Activated naive CD4-positive, alpha-beta T cell treated with anti-CD3 and anti-CD28 coated beads, Interleukin-2, amount 50 U/mL, for 24 hours (primary cell): ENCODE measurements around the gene GPNMB.
"Not testable (repeated sequence)": the region's sequence is repeated elsewhere in the genome, so short reads cannot be mapped to it uniquely, and the experiment has no call there.

Experiments
- H3K27ac Mint-ChIP-seq: one replicate; pipeline ENCODE4 v1.8.0; 2021; ENCODE audit warnings: mild to moderate bottlenecking, mixed read lengths
- H3K27me3 Mint-ChIP-seq: one replicate; pipeline ENCODE4 v1.8.0; 2021; ENCODE audit warnings: mixed read lengths
- H3K36me3 Mint-ChIP-seq: one replicate; pipeline ENCODE4 v1.8.0; 2021; ENCODE audit warnings: mixed read lengths
- H3K4me1 Mint-ChIP-seq: one replicate; pipeline ENCODE4 v1.8.0; 2021; ENCODE audit warnings: mixed read lengths
- H3K4me3 Mint-ChIP-seq: one replicate; pipeline ENCODE4 v1.8.0; 2021; ENCODE audit warnings: mild to moderate bottlenecking, mixed read lengths
- H3K9me3 Mint-ChIP-seq: one replicate; pipeline ENCODE4 v1.8.0; 2021; ENCODE audit warnings: mixed read lengths

GPNMB gene

DNA sequence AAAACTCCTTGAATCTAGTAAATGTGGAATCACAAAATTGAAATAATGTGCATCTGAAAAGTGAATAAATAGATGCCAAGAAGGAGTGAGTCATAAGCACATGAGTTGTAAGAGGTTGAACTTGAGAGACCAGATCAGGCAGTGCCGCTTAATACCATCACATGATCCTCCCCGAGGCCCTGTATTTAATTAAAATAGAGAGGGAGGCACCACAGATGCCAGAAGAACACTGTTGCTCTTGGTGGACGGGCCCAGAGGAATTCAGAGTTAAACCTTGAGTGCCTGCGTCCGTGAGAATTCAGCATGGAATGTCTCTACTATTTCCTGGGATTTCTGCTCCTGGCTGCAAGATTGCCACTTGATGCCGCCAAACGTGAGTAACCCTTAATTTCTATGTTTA lies at the start of gene GPNMB:
Gene GPNMB (plus strand): TSS at position 221 of the 400 bp plus-strand sequence. CDS start 83 bp downstream, at position 304.
- H3K36me3 Mint-ChIP-seq = no peaks in the 10 kb centered on the region
- H3K27me3 Mint-ChIP-seq = peaks cover 43% of the 10 kb centered on the region
- no peak within 1 kb of the TSS for H3K27ac Mint-ChIP-seq
- peaks cover 4% of the 10 kb centered on the region for H3K4me1 Mint-ChIP-seq
- no peak within 1 kb of the TSS for H3K4me3 Mint-ChIP-seq
- H3K9me3 Mint-ChIP-seq = peaks cover 2% of the 10 kb centered on the region

DNA sequence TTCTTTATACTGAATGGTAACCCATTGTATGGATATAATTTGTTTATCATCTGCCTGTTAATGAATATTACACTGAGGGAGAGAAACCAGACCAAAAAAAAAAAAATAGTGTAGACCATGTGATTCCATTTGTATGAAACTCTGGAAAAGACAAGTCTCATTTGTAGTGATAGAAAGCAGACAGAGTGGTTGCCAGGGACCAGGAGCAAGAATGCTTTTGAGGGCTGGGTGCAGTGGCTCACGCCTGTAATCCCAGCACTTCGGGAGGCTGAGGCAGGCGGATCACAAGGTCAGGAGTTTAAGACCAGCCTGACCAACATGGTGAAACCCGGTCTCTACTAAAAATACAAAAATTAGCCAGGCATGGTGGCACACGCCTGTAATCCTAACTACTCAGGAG lies 48.8 kb upstream of the GPNMB start:
- peaks cover 22% of the 10 kb centered on the region for H3K36me3 Mint-ChIP-seq
- not testable (repeated sequence) for H3K4me3 Mint-ChIP-seq, H3K4me1 Mint-ChIP-seq, H3K27ac Mint-ChIP-seq, H3K9me3 Mint-ChIP-seq, H3K27me3 Mint-ChIP-seq

DNA sequence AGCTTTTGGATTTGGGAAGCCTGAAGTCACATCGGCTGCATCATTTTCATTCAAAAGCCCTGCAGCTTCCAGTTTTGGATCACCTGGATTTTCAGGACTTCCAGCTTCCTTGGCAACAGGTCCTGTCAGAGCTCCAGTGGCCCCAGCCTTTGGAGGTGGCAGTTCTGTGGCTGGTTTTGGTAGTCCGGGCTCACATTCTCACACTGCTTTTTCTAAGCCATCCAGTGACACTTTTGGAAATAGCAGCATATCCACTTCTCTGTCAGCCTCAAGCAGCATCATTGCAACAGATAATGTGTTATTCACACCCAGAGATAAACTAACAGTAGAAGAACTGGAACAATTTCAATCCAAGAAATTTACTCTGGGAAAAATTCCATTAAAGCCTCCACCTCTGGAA lies 46.2 kb upstream of the GPNMB start:
- Mint-ChIP-seq H3K36me3 (peaks cover 28% of the 10 kb centered on the region), H3K27ac (no peak overlapping the region), H3K9me3 (no peaks in the 10 kb centered on the region), H3K4me1 (peaks cover 1% of the 10 kb centered on the region), H3K4me3 (no peak overlapping the region), H3K27me3 (peaks cover 3% of the 10 kb centered on the region)

DNA sequence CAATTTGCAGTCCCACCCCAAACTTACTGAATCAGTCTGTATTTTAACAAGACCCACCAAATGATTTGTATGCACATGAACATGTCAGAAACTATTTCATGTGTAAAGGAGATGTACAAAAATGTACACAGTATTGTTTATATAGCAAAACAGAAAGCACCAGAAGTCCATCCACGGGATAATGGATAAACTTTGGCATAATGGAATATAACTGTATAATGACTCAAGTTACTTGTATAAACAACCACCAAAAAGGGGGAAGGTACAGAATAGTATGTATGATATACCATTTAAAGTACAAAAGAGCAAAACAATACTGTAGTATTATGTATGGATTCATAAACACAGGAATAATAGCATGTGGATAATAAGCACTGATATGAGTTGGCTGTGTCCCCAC lies 42.3 kb upstream of the GPNMB start:
- peaks cover 14% of the 10 kb centered on the region for H3K27me3 Mint-ChIP-seq
- no peaks in the 10 kb centered on the region for H3K9me3 Mint-ChIP-seq
- peaks cover 5% of the 10 kb centered on the region for H3K4me1 Mint-ChIP-seq
- peaks cover 23% of the 10 kb centered on the region for H3K36me3 Mint-ChIP-seq
- no peak overlapping the region for H3K4me3 Mint-ChIP-seq
- H3K27ac Mint-ChIP-seq = no peak overlapping the region

DNA sequence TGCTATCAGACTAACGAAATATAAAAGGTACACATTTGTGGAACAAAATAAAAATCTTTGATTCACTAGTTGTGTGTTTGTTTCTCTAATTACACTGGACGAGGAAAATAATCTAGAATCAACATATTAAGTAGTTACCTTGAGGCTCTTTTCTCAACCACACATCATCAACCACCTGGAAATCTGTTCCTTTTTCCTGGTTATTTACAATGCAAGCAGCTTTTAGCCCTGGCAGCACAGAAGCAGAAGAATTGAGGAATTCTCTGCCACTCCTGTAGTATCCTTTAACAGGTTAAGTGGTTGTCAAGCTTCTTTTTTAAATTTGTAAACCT lies 41.0 kb upstream of the GPNMB start:
- no peaks in the 10 kb centered on the region for H3K9me3 Mint-ChIP-seq
- peaks cover 17% of the 10 kb centered on the region for H3K27me3 Mint-ChIP-seq
- H3K4me3 Mint-ChIP-seq = peak overlapping the region; percentile 64
- peaks cover 5% of the 10 kb centered on the region for H3K4me1 Mint-ChIP-seq
- H3K27ac Mint-ChIP-seq = no peak overlapping the region
- H3K36me3 Mint-ChIP-seq = peaks cover 16% of the 10 kb centered on the region

DNA sequence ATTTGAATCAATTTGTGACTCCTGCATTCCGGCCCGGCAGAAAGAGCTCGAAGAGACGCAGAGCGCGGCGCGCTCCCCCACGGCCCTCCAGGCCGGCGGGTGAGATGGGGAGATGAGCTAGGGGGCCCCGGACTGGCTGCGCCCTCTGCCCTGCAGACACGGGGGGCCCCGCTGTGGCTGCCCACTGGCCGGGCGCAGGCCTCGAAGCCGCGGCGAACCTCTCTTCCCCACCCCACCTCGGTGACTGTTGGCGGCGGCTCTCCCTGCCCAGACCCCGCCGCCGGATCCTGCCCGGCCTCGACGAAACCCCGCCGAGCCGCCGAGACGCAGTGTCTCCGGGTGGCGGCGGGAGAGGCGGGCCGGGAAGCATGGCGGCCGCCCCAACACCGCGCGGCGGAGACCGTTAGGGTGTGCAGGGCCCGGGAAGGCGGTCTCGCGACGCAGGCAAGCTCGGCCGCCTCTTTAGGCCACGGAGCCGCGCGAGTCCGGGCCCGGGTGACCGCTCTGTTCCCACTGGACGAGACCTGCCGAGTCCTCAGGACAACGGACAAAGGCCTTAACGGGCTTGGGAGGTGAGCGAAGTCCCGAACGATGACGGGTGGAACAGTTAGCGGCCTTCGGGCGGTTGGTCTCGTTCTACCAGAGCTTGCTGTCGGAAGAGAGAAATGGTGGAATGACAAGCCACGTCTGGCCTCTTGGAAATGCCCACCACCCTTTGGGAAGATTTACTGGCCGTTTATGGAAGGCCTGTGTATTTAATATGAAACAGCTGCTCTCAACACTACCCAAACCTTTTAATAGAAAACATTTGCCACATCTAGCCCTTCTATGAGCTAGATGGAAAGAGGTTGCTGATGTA lies 40.4 kb upstream of the GPNMB start:
- H3K27ac Mint-ChIP-seq = no peak overlapping the region
- peaks cover 5% of the 10 kb centered on the region for H3K4me1 Mint-ChIP-seq
- peaks cover 17% of the 10 kb centered on the region for H3K27me3 Mint-ChIP-seq
- peak overlapping the region; percentile 64 for H3K4me3 Mint-ChIP-seq
- H3K36me3 Mint-ChIP-seq = peaks cover 16% of the 10 kb centered on the region
- no peaks in the 10 kb centered on the region for H3K9me3 Mint-ChIP-seq

DNA sequence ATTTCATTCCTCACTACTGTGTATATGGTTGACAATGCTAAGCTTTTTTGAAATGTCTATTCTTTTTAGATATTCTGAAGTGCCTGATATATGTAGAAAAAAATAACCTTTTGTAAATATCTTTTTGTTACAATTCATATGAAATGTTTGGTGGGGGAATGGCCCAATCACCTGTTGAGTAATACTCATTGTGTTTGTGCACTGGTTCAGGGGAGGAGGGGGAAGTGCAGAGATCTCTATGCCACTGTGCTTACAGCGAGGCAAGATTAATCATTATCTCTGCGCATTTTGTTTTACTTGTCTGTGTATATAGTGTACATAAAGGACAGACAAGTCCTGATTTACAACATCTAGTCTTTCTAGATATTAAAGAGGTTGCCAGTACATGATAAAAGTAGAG lies 39.6 kb upstream of the GPNMB start:
- H3K27ac Mint-ChIP-seq = no peak overlapping the region

DNA sequence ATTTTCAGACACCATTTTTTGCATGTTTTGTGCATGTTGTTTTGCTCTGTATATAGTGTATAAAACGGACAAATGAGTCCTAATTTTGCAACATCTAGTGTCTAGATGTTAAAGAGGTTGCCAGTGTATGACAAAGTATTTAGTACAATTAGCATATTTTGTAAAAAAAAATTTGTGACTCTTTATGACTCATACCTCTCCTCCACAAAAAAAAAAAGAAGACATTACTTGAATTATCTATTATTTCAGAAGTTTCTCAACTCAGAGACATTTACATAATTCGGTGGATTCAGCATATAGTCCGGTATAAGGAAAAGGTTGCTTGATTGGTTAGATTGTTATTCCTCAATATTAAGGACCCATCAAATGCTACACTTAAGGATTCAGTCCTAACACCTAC lies 38.7 kb upstream of the GPNMB start:
- Mint-ChIP-seq H3K9me3 (no peaks in the 10 kb centered on the region), H3K4me3 (no peak overlapping the region), H3K4me1 (peaks cover 5% of the 10 kb centered on the region), H3K27me3 (peaks cover 17% of the 10 kb centered on the region), H3K27ac (no peak overlapping the region), H3K36me3 (peaks cover 10% of the 10 kb centered on the region)

More for the DNA sequence above, 39.6 kb upstream of the GPNMB start:
- H3K36me3 Mint-ChIP-seq = peaks cover 10% of the 10 kb centered on the region
- peaks cover 17% of the 10 kb centered on the region for H3K27me3 Mint-ChIP-seq
- peaks cover 5% of the 10 kb centered on the region for H3K4me1 Mint-ChIP-seq
- no peaks in the 10 kb centered on the region for H3K9me3 Mint-ChIP-seq
- H3K4me3 Mint-ChIP-seq = no peak overlapping the region

DNA sequence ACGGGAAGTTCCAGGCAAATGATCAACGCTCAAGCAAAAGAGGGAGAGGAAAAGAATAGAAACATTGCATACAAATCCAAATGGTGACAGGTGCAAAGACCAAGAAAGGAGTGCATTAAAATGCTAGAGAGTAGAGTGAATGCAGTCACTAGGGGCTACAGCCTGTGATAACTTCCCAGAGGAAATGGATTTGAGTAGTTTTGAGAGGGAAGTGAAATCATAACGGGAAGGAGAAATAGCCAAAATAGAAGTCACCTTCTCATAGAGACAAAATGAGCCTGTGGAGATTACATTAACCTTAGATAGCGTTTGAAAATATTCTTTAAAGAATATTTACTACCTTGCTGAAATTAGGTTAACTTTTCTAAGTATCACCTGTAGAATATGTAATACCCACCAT lies 38.3 kb upstream of the GPNMB start:
- Mint-ChIP-seq H3K36me3 (peaks cover 10% of the 10 kb centered on the region), H3K27ac (no peak overlapping the region), H3K4me3 (no peak overlapping the region)

DNA sequence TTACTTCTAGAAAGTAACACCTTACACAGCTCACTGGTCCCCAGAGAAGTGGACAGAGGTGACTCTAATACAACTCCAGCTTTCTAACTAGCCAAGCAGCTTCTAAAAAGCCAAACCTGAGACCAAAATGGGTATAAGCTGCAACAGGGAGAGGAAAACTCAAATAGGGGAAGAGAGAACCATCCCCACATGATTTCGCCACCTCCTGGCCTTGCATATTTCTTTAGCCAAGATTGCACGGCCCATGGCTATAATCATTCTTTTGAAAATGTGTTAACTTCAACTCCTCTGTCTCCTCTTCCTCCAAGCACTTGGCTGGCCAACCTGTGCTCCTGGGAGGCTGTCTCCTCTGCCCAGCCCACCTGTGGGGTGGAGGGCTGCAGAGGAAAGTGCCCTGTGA lies 36.1 kb upstream of the GPNMB start:
- Mint-ChIP-seq H3K4me1 (peaks cover 2% of the 10 kb centered on the region), H3K27me3 (peaks cover 12% of the 10 kb centered on the region), H3K27ac (no peak overlapping the region), H3K9me3 (no peaks in the 10 kb centered on the region), H3K36me3 (peaks cover 2% of the 10 kb centered on the region), H3K4me3 (no peak overlapping the region)

More for the DNA sequence above, 38.3 kb upstream of the GPNMB start:
- no peaks in the 10 kb centered on the region for H3K9me3 Mint-ChIP-seq
- H3K27me3 Mint-ChIP-seq = peaks cover 17% of the 10 kb centered on the region
- H3K4me1 Mint-ChIP-seq = peaks cover 5% of the 10 kb centered on the region

DNA sequence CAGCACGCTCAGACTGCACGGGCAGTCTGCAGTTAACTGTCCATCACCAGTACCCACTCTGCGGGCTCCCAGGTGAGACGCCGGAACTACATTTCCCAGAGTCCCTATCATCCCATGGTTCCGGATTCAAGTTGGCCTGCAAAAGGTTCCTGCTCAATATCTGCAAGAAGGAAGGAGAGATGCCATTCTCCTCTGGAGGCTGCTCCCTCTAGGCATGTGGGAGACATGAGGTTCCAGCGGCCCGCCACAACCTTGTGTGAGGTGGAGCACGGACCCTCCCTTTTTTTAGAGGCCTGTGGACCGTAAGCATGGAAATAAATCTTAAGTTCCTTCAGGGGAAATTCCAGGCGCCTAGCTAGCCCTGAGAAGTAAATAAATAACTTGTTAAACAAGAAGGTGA lies 35.0 kb upstream of the GPNMB start:
- H3K4me1 Mint-ChIP-seq = no peaks in the 10 kb centered on the region
- H3K9me3 Mint-ChIP-seq = no peaks in the 10 kb centered on the region
- H3K27ac Mint-ChIP-seq = no peak overlapping the region
- no peak overlapping the region for H3K4me3 Mint-ChIP-seq
- peaks cover 9% of the 10 kb centered on the region for H3K27me3 Mint-ChIP-seq
- H3K36me3 Mint-ChIP-seq = no peaks in the 10 kb centered on the region

DNA sequence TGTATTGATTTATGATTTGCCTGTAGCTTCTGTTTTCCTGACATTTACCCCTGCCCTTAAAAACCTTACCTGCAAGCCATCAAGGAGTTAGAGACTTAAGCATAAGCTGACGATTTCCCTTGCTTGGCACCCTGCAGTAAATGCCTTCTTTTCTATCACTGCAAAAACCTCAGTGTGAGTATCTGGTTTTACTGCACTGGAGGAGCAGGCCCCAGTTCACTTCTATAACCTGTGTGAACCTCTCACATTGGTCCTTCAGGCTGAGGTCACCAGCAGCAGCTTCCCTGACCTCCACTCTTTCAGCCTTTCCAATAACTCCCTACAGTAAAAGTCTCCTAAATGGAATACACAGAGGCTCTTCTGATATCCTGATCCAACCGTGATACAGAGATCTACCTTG lies 34.2 kb upstream of the GPNMB start:
- Mint-ChIP-seq H3K27ac (no peak overlapping the region), H3K36me3 (no peaks in the 10 kb centered on the region), H3K9me3 (no peaks in the 10 kb centered on the region), H3K4me3 (no peak overlapping the region), H3K27me3 (peaks cover 6% of the 10 kb centered on the region), H3K4me1 (no peaks in the 10 kb centered on the region)

DNA sequence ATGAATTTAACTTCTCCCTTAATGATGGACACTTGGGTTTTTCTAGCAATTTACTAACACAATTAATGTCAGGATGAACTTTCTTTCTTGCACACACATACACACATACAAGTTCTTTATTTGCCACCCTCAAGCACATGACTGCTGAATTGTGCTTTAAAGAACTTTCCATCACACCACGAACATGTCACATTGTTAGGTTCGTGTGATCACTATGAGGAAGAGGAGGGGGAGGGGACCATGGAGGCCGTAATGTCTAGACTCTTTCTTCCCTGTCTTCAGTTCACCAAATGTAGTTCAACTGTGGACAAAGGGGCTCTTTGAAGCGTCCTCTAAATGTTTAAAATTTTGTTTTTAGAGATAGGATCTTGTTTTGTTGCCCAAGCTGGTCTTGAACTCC lies 33.7 kb upstream of the GPNMB start:
- H3K4me1 Mint-ChIP-seq = no peaks in the 10 kb centered on the region

DNA sequence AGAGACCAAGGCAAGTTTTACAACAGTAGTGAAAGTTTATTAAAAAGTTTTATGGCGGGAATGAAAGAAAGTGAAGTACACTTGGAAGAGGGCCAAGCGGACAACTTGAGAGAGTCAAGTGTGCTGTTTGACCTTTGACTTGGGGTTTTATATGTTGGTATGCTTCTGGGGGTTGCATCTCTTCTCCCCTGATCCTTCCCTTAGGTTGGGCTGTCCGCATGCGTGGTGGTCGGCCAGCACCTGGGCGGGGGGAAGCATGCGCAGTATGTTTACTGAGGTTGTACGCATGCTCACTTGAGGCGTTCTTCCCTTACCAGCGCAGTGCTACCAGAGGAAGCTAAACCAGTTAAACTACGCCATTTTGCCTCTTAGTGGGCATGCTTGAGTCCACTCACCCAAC lies 32.8 kb upstream of the GPNMB start:
- H3K4me1 Mint-ChIP-seq = no peaks in the 10 kb centered on the region
- no peak overlapping the region for H3K4me3 Mint-ChIP-seq
- no peaks in the 10 kb centered on the region for H3K36me3 Mint-ChIP-seq
- H3K27me3 Mint-ChIP-seq = peaks cover 3% of the 10 kb centered on the region
- no peaks in the 10 kb centered on the region for H3K9me3 Mint-ChIP-seq
- H3K27ac Mint-ChIP-seq = no peak overlapping the region

More for the DNA sequence above, 33.7 kb upstream of the GPNMB start:
- no peak overlapping the region for H3K4me3 Mint-ChIP-seq
- H3K27ac Mint-ChIP-seq = no peak overlapping the region
- peaks cover 6% of the 10 kb centered on the region for H3K27me3 Mint-ChIP-seq
- no peaks in the 10 kb centered on the region for H3K9me3 Mint-ChIP-seq
- H3K36me3 Mint-ChIP-seq = no peaks in the 10 kb centered on the region

DNA sequence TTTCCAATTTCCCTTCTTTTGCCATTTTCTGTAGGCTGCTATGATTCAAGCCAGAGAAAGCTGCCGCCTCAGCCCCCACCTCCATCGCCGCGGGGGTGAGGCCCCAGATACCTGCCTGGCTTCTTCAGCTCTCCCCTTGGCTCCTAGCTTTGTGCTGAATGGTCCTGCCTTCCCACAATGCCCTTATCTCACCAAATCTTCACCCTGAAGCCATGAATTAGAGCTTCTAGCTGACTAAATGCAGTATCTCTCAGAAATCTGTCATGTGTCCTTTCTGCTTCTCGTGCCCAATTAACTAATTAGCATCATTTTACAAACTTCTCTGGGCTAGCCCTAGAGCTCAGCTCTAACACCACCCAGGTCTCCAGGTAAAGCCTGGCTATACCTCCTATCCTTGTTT lies 32.2 kb upstream of the GPNMB start:
- no peak overlapping the region for H3K27ac Mint-ChIP-seq
- H3K36me3 Mint-ChIP-seq = no peaks in the 10 kb centered on the region
- H3K4me1 Mint-ChIP-seq = no peaks in the 10 kb centered on the region
- H3K9me3 Mint-ChIP-seq = no peaks in the 10 kb centered on the region
- H3K4me3 Mint-ChIP-seq = no peak overlapping the region
- peaks cover 1% of the 10 kb centered on the region for H3K27me3 Mint-ChIP-seq

DNA sequence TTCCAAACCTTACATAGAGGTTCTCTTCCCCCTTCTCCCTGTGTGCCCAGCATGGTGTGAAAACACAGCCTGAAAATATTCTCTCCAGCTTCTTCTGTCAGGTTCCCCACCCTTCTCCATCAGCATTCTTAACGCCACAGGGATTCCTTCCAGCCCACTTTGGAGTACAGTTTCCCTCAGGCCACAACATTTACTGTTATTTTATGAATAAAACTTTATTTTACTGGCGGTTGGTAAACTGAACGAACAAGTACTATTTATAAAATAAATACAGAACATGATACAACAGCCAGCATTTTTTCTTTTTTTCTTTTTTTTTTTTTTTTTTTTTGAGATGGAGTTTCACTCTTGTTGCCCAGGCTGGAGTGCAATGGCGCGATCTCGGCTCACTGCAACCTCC lies 31.6 kb upstream of the GPNMB start:
- no peaks in the 10 kb centered on the region for H3K4me1 Mint-ChIP-seq
- no peak overlapping the region for H3K4me3 Mint-ChIP-seq
- H3K27me3 Mint-ChIP-seq = no peaks in the 10 kb centered on the region
- no peaks in the 10 kb centered on the region for H3K36me3 Mint-ChIP-seq
- H3K9me3 Mint-ChIP-seq = no peaks in the 10 kb centered on the region
- H3K27ac Mint-ChIP-seq = no peak overlapping the region

DNA sequence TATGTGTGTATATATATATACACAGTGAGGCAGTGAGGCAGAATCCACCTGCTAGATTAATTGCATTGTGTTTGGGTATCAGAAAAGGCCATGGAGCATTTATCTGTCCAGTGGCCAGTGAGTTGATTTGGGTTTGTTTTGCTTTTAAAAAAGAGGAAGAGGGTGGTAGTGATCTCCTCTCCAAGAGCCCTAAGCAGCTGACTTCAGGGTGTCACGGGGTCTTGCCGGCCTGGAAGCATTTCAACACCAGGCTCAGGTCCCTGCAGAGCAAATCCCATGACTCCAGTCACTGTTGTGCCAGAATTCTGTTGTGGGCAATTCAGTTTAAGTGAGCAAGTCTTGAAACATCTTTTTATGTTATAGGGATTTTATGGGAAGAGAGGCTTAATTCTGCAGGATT lies 30.6 kb upstream of the GPNMB start:
- H3K4me3 Mint-ChIP-seq = no peak overlapping the region
- H3K27me3 Mint-ChIP-seq = no peaks in the 10 kb centered on the region
- H3K9me3 Mint-ChIP-seq = no peaks in the 10 kb centered on the region
- H3K4me1 Mint-ChIP-seq = no peaks in the 10 kb centered on the region
- no peaks in the 10 kb centered on the region for H3K36me3 Mint-ChIP-seq
- H3K27ac Mint-ChIP-seq = no peak overlapping the region
